SKM-1 treated with dmso at 0.1 percent for 144 hours (cell line): ENCODE data around the gene KRTAP5-11.
"Not testable (repeated sequence)": the region's sequence is repeated elsewhere in the genome, so short reads cannot be mapped to it uniquely, and the experiment has no call there.

ENCODE experiments used
- DNase-seq: peaks from one replicate; lab custom pipeline; 2025; ENCODE audit not compliant: unreplicated experiment; lab: John Stamatoyannopoulos, UW

Gene KRTAP5-11

DNA sequence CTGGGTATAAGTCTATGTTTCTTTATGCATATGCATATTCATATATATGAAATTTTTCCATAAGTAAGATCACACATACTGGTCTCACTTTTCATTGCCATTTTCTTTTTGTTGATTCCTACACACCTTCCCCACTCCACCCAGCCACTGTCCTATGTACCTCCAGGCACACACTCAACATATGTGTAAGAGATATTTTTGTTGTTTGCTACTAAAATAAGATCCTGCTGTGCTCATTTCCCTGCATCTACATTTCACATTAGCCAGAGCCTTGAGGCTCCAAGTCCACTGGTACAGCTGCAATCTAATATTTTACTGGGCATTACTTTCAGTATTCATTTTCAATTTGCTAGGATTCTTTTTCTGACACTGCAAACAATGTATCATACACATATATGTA, 25.4 kb downstream of the KRTAP5-11 start:
- DNase-seq = no peak

DNA sequence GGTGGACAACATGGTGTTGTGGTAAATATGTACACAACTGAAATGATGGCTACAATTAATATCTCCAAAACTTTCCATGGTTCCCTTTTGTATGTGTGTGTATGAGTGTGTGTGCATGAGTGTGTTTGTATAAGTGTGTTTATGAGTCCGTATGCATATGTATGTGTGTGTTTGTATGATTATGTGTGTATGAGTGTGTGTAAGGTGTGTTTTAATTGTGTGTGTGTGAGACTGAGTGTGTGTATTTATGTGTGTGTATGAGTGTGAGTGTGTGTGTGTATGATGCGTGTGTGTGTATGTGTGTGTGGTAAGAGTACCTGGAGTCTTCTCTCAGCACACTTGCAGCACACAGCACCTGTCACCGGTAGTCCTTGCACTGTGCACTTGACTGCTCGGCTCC, 26.7 kb downstream of the KRTAP5-11 start:
- DNase-seq = no peak

DNA sequence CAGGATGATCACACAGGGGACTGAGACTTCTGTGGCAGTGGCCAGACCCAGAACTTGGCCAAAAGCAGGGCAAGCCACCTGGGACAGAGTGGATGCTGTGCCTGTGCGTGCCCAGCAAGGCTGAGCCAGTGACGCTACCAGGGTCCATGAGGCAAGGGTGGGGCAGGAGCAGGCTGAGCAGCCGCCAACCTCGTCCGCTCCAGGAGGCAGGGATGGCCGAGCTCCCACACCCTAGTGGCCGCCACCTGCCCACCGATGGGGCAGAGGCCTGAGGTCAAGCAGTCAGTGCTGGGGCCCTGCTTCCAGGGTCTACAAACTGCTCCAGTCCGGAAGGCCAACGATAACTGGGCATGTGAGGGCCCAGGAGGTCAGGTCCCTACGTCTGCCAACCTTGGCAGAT, 27.2 kb downstream of the KRTAP5-11 start:
- DNase-seq = no peak

DNA sequence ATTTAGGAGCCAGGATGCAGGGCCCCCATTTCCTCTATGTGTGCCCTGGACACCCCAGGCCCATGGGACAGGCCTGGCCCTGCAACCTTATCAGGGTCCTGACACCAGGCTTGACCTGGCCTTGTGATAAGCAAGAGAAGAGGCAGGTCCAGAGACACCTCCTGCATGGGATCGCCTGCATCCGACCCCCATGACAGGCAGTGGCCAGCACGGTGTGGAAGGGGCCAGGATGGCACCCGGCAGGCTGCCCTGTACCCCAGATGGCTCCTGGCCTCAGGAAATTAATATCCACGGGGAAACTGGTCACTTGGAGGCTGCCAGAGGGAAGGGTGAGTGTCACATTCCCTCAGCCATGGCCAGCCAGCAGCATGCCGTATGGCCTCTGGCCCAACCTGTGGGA, 27.7 kb downstream of the KRTAP5-11 start:
- DNase-seq = no peak

- peak; percentile 4 for DNase-seq
These were observed 31.0 kb downstream of the KRTAP5-11 start for GRCh38 chr11:71551711-71552110.

DNA sequence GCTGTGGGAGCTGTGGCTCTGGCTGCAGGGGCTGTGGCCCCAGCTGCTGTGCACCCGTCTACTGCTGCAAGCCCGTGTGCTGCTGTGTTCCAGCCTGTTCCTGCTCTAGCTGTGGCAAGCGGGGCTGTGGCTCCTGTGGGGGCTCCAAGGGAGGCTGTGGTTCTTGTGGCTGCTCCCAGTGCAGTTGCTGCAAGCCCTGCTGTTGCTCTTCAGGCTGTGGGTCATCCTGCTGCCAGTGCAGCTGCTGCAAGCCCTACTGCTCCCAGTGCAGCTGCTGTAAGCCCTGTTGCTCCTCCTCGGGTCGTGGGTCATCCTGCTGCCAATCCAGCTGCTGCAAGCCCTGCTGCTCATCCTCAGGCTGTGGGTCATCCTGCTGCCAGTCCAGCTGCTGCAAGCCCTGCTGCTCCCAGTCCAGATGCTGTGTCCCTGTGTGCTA, 33.9 kb downstream of the KRTAP5-11 start:
- DNase-seq = no peak

- DNase-seq = no peak
These were observed 34.6 kb downstream of the KRTAP5-11 start, which contains the start of gene KRTAP5-9 for GRCh38 chr11:71548120-71548519. Gene KRTAP5-9, plus strand, starts transcription at chr11:71548420. Its CDS starts 238 bp downstream, at chr11:71548658.

DNA sequence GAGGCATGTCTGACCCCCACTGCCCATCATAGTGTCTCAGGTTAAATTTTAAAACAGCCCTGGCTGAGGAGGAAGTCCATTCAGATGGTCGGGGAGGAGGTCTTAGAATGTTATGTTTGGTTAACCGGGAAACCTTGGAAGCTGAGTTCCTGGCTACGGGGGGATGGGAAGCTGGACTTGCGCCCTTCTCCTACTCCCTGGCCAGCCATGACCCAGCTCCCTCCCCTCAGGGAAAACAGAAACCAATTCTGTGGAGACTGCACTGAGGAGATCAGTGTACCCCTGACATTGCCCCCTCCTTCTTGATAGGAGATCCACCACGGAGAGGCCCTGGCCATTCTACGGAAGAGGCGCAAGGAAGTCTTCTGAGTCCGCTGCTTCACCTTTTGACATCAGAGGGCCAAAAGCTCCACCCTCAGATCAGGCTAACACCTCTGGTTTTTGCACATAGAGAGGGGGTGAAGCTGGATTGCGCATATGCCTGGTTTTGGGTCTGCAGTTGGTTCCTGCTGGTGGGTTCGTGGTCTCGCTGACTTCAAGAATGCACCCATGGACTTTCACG, 37.2 kb downstream of the KRTAP5-11 start:
- DNase-seq = no peak

DNA sequence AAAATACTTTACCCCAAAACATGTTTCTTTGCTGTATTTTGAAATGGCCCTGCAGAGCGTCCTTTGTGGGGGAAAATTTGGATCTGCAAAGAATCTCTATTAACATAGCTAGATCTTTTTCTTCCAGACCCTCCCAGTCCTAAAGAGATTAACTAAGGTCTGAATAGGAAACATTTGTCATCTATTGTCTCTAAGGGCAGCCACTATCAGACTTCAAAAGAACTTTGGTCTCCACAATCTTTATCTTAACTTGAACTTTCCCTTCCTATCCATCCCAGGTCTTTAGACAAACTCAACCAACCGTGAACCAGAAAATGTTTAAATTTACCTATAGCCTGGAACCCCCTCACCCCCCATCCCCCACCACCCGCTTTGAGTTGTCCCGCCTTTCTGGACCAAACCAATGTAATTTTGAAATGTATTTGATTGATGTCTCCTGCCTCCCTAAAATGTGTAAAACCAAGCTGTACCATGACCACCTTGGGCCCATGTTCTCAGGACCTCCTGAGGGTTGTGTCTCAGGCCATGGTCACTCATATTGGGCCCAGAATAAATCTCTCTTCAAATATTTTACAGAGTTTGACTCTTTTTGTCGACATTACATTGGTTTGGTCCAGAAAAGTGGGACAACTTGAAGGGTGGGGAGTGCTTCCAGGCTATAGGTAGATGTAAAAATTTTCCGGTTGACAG, 38.0 kb downstream of the KRTAP5-11 start:
- no peak for DNase-seq

- DNase-seq = no peak
These were observed 38.8 kb downstream of the KRTAP5-11 start for GRCh38 chr11:71543866-71544265.

DNA sequence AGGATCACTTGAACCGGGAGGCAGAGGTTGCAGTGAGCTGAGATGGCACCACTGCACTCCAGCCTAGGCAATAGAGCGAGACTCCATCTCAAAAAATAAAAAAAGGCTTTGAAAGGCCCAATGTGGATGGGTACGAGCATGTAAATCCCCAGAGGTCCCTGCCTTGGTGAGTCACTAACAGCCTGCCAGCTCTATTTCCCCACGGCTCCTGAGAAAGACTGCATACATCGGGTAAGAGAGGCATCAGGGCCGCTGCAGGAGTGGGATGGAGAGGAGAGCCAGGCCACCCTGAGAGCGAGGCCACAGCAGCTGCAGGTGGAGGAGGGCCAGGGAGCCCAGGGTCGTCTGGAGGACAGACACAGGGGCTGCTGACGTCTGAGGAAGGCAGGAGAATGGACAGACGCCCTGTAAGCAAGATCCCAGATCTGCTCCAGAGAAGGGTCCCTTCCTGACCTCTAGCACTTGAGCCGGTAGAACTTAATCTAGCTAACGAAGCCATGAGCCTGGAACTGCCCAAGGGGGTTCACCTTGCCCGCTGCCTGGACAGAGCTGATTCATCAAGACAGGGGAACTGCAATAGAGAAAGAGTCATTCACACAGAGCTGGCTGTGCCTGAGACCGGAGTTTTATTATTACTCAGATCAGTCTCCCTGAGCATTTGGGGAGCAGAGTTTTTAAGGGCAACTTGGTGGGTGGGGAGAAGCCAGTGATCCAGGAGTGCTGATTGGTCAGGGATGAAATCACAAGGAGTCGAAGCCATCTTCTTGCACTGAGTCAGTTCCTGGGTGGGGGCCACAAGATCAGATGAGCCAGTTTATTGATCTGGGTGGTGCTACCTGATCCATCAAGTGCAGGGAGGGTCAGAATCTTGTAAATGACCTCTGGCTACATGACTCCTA, 39.5 kb downstream of the KRTAP5-11 start:
- no peak for DNase-seq

DNA sequence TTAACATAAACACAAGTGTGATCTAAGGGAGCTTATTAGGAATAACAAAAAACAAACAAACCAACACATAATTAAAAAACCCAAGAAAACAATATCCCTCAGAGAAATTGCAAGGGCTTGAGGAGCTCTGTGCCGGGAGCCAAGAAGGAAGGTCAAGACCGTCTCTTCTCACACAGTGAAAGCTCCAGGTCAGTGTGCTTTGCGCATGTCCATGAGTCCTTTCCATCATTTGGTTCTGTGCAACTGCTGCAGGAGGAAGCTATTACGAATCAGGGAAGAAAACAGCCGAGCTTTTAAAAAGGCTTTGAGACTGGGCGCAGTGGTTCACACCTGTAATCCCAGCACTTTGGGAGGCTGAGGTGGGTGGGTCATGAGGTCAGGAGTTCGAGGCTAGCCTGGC, 40.3 kb downstream of the KRTAP5-11 start:
- DNase-seq = no peak

- DNase-seq = not testable (repeated sequence)
These were observed 42.0 kb downstream of the KRTAP5-11 start for GRCh38 chr11:71540521-71541304.

- DNase-seq = not testable (repeated sequence)
These were observed 42.7 kb downstream of the KRTAP5-11 start for GRCh38 chr11:71539971-71540370.

DNA sequence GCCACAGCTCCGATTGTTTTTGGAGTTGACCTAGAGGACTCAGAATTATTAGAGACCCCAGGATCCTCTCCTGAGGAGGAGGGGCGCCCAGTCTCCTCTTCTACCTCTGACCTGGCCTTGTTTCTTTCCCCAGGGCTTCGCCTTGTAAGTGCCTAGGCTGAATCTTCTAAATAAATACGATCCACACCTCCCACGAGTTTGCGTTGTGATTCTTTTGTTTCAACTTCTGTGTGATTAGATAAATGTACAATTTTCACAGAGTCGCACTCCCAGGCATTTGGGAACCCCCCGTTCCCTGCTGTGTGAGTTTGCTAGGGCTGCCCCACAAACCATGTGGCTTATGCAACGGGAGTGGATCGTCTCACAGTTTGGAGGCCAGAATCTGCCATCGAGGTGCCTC, 43.7 kb downstream of the KRTAP5-11 start:
- no peak for DNase-seq

DNA sequence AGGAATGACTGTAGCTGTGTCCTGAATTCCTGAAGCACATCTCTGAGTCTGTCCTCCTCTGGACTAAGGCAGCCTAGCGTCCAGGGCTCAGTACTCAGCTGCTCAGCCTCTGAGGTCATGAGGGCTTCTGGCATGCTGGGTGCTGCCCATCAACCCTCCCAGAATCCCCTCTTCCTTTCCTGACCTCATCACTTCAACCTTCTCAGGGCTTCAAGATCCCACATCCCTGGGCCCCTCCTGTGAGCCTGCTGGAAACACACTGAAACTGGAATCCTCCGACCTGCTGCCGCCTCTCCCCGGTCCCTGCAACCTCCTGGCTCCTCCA, 44.0 kb downstream of the KRTAP5-11 start:
- no peak for DNase-seq

DNA sequence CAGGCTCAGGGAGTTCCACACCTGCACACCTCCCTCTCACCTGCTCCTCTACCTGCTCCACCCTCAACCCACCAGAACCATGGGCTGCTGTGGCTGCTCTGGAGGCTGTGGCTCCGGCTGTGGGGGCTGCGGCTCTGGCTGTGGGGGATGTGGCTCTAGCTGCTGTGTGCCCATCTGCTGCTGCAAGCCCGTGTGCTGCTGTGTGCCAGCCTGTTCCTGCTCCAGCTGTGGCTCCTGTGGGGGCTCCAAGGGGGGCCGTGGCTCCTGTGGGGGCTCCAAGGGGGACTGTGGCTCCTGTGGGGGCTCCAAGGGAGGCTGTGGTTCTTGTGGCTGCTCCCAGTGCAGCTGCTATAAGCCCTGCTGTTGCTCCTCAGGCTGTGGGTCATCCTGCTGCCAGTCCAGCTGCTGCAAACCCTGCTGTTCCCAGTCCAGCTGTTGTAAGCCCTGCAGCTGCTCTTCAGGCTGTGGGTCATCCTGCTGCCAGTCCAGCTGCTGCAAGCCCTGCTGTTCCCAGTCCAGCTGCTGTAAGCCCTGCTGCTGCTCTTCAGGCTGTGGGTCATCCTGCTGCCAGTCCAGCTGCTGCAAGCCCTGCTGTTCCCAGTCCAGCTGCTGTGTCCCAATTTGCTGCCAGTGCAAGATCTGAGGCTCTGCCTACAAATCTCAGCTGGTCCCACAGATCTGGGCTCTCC, 44.6 kb downstream of the KRTAP5-11 start, which contains the start of gene KRTAP5-8:
Gene KRTAP5-8 (plus strand): TSS at position 49 of the 689 bp plus-strand sequence. CDS start 31 bp downstream, at position 80.
- not testable (repeated sequence) for DNase-seq

GRCh38 chr11:71537537-71537936, 45.1 kb downstream of the KRTAP5-11 start:
- DNase-seq = no peak

GRCh38 chr11:71535825-71536224, 46.9 kb downstream of the KRTAP5-11 start:
- no peak for DNase-seq
